ENCODE results near the gene CDC42BPB.

DNA sequence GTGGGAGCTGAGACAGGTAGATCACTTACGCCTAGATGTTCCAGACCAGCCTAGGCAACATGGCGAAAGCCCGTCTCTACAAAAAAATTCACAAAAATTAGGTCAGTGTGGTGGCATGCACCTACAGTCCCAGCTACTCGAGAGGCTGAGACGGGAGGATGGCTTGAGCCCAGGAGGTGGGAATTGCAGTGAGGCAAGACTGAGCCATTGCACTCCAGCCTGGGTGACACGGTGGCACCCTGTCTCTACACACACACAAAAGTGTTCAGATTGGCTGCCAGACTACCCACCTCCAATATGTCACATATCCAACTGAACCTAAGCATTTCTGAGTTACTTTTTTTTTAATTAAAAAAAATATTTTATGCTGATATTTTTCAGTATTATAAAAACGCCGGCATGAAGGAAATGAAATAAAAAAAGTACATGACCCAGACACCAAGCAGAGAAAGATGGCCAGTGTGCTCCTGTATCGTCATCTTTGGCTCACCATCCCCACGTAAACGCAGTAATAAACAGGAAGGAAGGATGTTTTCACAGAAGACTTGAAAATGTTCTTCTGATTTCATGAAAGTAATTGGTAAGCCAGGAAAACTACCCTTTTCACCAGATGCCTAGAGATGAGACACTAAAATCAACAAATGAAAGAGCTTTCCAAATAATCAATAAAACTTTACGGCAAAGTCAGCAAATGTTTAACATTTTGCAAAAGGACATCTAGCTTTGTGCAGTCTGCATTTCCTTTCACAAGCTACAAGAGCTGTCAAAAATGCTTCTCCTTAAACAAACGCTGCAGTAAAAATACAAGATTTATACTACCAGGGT, 26.4 kb downstream of the CDC42BPB start:
- no peak for TF ChIP-seq CTCF (IDR thresholded peaks at IDR 0.05; ENCODE audit: insufficient read depth, low read length, poor library complexity, severe bottlenecking)
- TF ChIP-seq EZH2phosphoT487 (conservative IDR thresholded peaks at IDR 0.05; ENCODE audit: low read length), result no peak

All from SU-DHL-6 (cell line).